Kidney (tissue), 14 donors: Measurements from ENCODE around the gene HOXD13. TPM values are rescaled to one million over a fixed set of nuclear protein-coding genes. Genes with fewer than 3 reads are reported as not detected.

Source experiments
- DNase-seq, 5 donors: peaks; one replicate each; pipeline ENCODE4 v3.0.0-alpha.2; 2013 to 2020
- FAIRE-seq: peaks from 2 replicates; lab custom pipeline; 2012; peaks lifted over from hg19 to GRCh38; lab: Jason Lieb, UNC
- H3K27ac ChIP-seq, 2 donors: one replicate each; pipeline ENCODE4 v1.7.0; 2013; ENCODE audit warnings: low read depth in 2 of 2, low read length in 2 of 2, inconsistent platforms in 1 of 2
- H3K27me3 ChIP-seq: one replicate; pipeline ENCODE4 v1.7.1; 2013; ENCODE audit warnings: low read length, inconsistent platforms; ENCODE audit not compliant: control insufficient read depth, insufficient read depth
- H3K36me3 ChIP-seq, 3 donors: one replicate each; pipeline versions ENCODE4 v1.7.0 to v1.7.1; 2013; ENCODE audit warnings: low read length in 3 of 3, control low read depth in 1 of 3, inconsistent platforms in 1 of 3; ENCODE audit not compliant: insufficient read depth in 3 of 3, control insufficient read depth in 2 of 3
- H3K4me1 ChIP-seq, 3 donors: one replicate each; pipeline versions ENCODE4 v1.7.0 to v1.7.1; 2013; ENCODE audit warnings: low read length in 3 of 3, inconsistent platforms in 1 of 3, low read depth in 1 of 3; ENCODE audit not compliant: control insufficient read depth in 2 of 3, insufficient read depth in 2 of 3
- H3K4me3 ChIP-seq, 3 donors: one replicate each; pipeline versions ENCODE4 v1.7.0 to v1.8.1; 2013; ENCODE audit warnings: low read length in 3 of 3, control low read depth in 1 of 3, inconsistent platforms in 1 of 3
- H3K9ac ChIP-seq, 3 donors: one replicate each; pipeline versions ENCODE4 v1.7.0 to v1.7.1; 2013; ENCODE audit warnings: low read length in 3 of 3, control low read depth in 1 of 3, inconsistent platforms in 1 of 3
- H3K9me3 ChIP-seq, 3 donors: one replicate each; pipeline versions ENCODE4 v1.7.0 to v1.7.1; 2013; ENCODE audit warnings: low read length in 3 of 3, control low read depth in 1 of 3, inconsistent platforms in 1 of 3; ENCODE audit not compliant: control insufficient read depth in 2 of 3, insufficient read depth in 1 of 3
- intact Hi-C: fragments of 100-400 bp; cut with DNase I; formaldehyde crosslinking; loops from one replicate; pipeline ENCODE4 v1.11.1; 2022
- polyA plus RNA-seq: library from polyadenylated mRNA; stranded (reverse); fragments of 350-450 nt; fragmentation: Illumina TruSeq; extraction: RNeasy Lipid Tissue Mini Kit (QIAGEN cat#74804); gene quantifications from one replicate; pipeline ENCODE4 v1.2.3, GENCODE V29; 2014; ENCODE audit warnings: low read depth, low replicate concordance; ENCODE audit not compliant: insufficient read depth
- total RNA-seq: library from RNA; stranded (reverse); fragmentation: NEBNext Ultra II Directional; extraction: Animal tissue kit (Norgen Biotek cat#: 25700); gene quantifications from one replicate; pipeline ENCODE4 v1.2.1, GENCODE V29; 2021
- TF ChIP-seq, protein P1 (sequence below): IDR thresholded peaks from 3 replicates; pipeline ENCODE4 v1.5.1; 2012; ENCODE audit warnings: mild to moderate bottlenecking, moderate library complexity, borderline replicate concordance; ENCODE audit not compliant: insufficient read depth; ENCODE audit errors: extremely low read depth
- donor health status: control.
- donor health status: control.
- donor health status: control.
- donor health status: control.
- donor health status: control.
- donor health status: DM: yes; HTN: yes; CAD: no.
- donor health status: Normal renal cell carcinoma (clear cell type).

HOXD13 gene
- total and polyA plus RNA-seq, 2 donors from 2014 or later: not detected

DNA sequence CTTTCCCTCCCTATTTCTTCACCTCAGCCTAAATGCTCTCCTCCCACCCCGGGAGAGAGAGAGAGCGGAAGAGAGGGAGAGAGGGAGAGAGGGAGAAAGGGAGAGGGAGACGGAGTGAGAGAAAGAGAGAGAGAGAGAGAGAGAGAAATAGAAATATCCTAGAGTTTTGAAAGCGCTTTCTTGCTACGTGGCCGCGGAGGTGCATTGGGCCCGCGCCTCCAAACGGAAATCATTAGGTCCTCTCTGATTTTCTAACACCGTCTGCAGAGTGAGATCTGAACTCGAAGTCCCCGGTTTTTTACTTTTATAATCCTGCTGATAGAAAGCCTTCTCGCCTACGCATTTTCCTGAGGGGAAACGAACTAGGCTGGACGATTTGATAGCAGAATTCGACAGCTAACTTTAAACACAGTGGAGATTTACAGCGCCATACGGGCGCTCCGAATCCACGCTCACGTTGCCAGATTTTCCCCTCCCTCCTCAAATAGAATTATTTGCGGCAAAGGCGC, 7.9 kb upstream of the HOXD13 start:
- FAIRE-seq (no peak), DNase-seq (peak in 2 of 5 donors; percentile 26 to 29)
- no peaks in the 10 kb centered on the region for H3K36me3 ChIP-seq
- H3K27ac ChIP-seq: no peak overlapping the region
- no peak overlapping the region for H3K4me3 ChIP-seq
- peaks cover 0 to 10% (median 0%) of the 10 kb centered on the region in 3 donors for H3K4me1 ChIP-seq
- peaks cover 0 to 9% (median 0%) of the 10 kb centered on the region in 3 donors for H3K9me3 ChIP-seq
- peaks cover 90% of the 10 kb centered on the region for H3K27me3 ChIP-seq
- no peak overlapping the region for H3K9ac ChIP-seq
- TF ChIP-seq, protein P1, sequence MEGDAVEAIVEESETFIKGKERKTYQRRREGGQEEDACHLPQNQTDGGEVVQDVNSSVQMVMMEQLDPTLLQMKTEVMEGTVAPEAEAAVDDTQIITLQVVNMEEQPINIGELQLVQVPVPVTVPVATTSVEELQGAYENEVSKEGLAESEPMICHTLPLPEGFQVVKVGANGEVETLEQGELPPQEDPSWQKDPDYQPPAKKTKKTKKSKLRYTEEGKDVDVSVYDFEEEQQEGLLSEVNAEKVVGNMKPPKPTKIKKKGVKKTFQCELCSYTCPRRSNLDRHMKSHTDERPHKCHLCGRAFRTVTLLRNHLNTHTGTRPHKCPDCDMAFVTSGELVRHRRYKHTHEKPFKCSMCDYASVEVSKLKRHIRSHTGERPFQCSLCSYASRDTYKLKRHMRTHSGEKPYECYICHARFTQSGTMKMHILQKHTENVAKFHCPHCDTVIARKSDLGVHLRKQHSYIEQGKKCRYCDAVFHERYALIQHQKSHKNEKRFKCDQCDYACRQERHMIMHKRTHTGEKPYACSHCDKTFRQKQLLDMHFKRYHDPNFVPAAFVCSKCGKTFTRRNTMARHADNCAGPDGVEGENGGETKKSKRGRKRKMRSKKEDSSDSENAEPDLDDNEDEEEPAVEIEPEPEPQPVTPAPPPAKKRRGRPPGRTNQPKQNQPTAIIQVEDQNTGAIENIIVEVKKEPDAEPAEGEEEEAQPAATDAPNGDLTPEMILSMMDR: no peak
- intact Hi-C loops: no loop called here

DNA sequence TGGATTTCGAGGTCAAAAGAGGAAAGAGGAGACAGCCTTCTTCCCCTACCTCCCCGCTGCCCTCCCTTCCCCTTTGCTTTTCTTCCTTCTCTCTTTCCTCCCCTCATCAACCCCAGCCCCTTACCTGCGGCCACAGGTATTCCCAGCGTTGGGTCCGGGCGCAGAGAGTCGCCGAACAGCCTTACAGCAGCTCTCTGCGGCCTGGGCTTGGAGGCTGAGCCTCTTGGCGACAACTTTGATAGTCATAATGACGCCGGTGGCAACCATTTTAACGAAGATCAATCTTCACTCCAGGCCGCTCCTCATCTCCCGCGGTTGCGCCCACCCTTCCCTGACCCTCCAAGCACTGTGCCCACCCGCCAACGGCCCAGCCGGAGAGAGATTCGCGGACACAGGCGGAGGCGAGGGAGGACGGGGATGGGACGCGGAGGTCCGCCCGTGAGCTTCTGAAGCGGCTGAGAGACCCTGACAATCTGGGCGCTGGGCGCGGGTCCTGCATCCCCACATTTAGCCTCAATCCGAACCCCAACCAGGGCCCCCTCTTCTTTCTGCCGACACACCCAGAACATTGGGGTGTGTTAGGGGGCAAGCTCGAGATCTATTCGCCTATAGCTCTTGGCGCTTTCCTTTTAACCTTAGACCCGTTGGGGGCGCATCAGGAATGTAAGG, 7.3 kb upstream of the HOXD13 start:
- intact Hi-C loops: no loop called here
- H3K36me3 ChIP-seq: no peaks in the 10 kb centered on the region
- peaks cover 0 to 9% (median 0%) of the 10 kb centered on the region in 3 donors for H3K9me3 ChIP-seq
- H3K4me1 ChIP-seq: peaks cover 0 to 10% (median 0%) of the 10 kb centered on the region in 3 donors
- no peak overlapping the region for H3K9ac ChIP-seq
- no peak for FAIRE-seq
- no peak overlapping the region for H3K27ac ChIP-seq
- H3K4me3 ChIP-seq: no peak overlapping the region
- peaks cover 95% of the 10 kb centered on the region for H3K27me3 ChIP-seq
- DNase-seq: peak in 3 of 5 donors; percentile 25 to 66 (median 50)
- TF ChIP-seq, protein P1: no peak

DNA sequence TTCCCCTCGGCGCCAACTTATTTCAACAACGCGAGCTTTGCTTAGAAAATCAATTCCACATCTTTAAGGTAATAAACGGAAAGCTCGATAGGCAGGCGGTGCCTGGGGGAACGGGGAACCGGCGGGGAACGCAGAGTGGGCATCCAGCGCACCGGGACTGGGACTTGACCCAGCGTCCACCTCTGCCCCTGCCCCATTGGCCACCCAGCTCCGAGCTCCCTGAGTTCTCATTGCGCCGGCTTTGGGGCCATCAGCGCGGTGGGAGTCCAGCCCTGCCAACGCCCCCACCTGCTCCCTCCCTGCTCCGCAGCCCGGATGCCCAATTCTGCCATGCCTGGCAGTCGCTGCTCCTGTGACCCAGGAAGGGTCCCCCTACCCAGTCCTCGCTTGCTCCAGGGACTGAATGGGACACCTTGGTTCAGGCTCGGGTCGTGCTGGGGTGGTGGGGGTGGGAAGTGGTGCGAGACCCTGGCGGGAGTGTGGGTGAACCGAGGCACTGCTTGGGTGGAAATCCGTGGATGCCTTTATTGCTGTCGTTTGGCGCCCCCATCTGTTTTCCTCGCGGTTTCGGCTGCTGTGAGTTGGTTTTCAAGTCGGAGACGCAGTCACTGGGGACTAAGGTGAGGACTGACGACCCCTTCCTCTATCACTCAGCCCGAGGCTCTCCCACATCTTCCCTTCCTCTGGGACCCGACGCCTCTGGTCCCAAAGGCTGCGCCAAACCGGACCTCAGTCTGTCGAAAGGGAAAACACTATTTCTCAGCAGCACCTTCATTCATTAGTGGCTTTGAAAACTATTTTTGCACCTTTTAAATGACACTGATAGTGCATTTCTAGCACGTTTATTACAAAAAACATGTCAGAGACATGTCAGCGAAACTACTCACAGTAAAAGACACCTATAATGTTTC, 6.4 kb upstream of the HOXD13 start:
- H3K9me3 ChIP-seq: peaks cover 0 to 7% (median 0%) of the 10 kb centered on the region in 3 donors
- H3K4me3 ChIP-seq: no peak overlapping the region
- FAIRE-seq: no peak

More for the DNA sequence above, 6.4 kb upstream of the HOXD13 start:
- TF ChIP-seq, protein P1: peak; percentile 51
- peaks cover 0 to 7% (median 0%) of the 10 kb centered on the region in 3 donors for H3K4me1 ChIP-seq
- H3K36me3 ChIP-seq: no peaks in the 10 kb centered on the region
- peak in 4 of 5 donors; percentile 81 to 84 (median 81) for DNase-seq
- no peak overlapping the region for H3K27ac ChIP-seq
- H3K27me3 ChIP-seq: peaks cover 98% of the 10 kb centered on the region
- no peak overlapping the region for H3K9ac ChIP-seq
- intact Hi-C loops: no loop called here
